WTC11 (cell line): Measurements from ENCODE around the gene ABCB11. TPM values are rescaled to one million over a fixed set of nuclear protein-coding genes. Genes with fewer than 3 reads are reported as not detected.
A peak's percentile ranks its signal among the peaks of the same experiment; 100 is the strongest.

Experiments
- ATAC-seq: fragments of 200-7000 bp; cut with Tn5 transposase; 2 replicates; pipeline ENCODE4 v1.10.0; 2021; ENCODE audit warnings: mild to moderate bottlenecking, moderate library complexity
- CTCF ChIA-PET: fragments of 300-600 bp; sonication (Branson Sonifier 250); formaldehyde crosslinking; loops from one replicate; lab custom pipeline; 2021; ENCODE audit warnings: antibody characterized with exemption; lab: Charles Lee
- POLR2A ChIA-PET: fragments of 350-600 bp; sonication (Branson Sonifier 250); formaldehyde crosslinking; loops from one replicate; lab custom pipeline; 2021; ENCODE audit warnings: antibody characterized with exemption; lab: Charles Lee
- DNase-seq: peaks from one replicate; pipeline ENCODE4 v3.0.0; 2021; ENCODE audit warnings: low spot score
- H3K27ac Mint-ChIP-seq: 2 replicates; pipeline ENCODE4 v1.8.0; 2021; ENCODE audit warnings: mixed read lengths
- H3K27me3 Mint-ChIP-seq: 2 replicates; pipeline ENCODE4 v1.8.0; 2021; ENCODE audit warnings: low read depth, mild to moderate bottlenecking, moderate library complexity, mixed read lengths
- H3K36me3 Mint-ChIP-seq: 2 replicates; pipeline ENCODE4 v1.8.0; 2021; ENCODE audit warnings: mixed read lengths
- H3K4me1 Mint-ChIP-seq: 2 replicates; pipeline ENCODE4 v1.8.0; 2022; ENCODE audit warnings: mixed read lengths
- H3K4me3 Mint-ChIP-seq: 2 replicates; pipeline ENCODE4 v1.8.0; 2021; ENCODE audit warnings: mild to moderate bottlenecking, moderate library complexity, mixed read lengths
- H3K9me3 Mint-ChIP-seq: 2 replicates; pipeline ENCODE4 v1.8.0; 2021; ENCODE audit warnings: mixed read lengths
- CREB1 ChIP-seq: sonication (generic); formaldehyde crosslinking; IDR thresholded peaks from 2 replicates; pipeline ENCODE4 v1.8.0; 2023; ENCODE audit warnings: mild to moderate bottlenecking, missing genetic modification reagents
- ELF4 ChIP-seq: sonication (generic); formaldehyde crosslinking; IDR thresholded peaks from 2 replicates; pipeline ENCODE4 v1.8.1; 2022; ENCODE audit warnings: low read depth, mild to moderate bottlenecking, moderate library complexity, missing genetic modification reagents
- FOXP4 ChIP-seq: sonication (generic); formaldehyde crosslinking; IDR thresholded peaks from 2 replicates; pipeline ENCODE4 v1.8.0; 2022; ENCODE audit warnings: mild to moderate bottlenecking, missing genetic modification reagents
- GTF2I ChIP-seq: fragments of 250-450 bp; sonication (Bioruptor Pico); conservative IDR thresholded peaks from 2 replicates; pipeline ENCODE4 v1.4.0; 2021; ENCODE audit warnings: mild to moderate bottlenecking
- HMGA2 ChIP-seq: fragments of 250-450 bp; sonication (Bioruptor Pico); IDR thresholded peaks from 2 replicates; pipeline ENCODE4 v1.4.0; 2021; ENCODE audit warnings: mild to moderate bottlenecking, moderate library complexity
- IRF2 ChIP-seq: sonication (generic); formaldehyde crosslinking; IDR thresholded peaks from 2 replicates; pipeline ENCODE4 v1.8.0; 2022; ENCODE audit warnings: low read depth, missing genetic modification reagents, borderline replicate concordance
- JUN ChIP-seq: sonication (generic); formaldehyde crosslinking; IDR thresholded peaks from 2 replicates; pipeline ENCODE4 v1.8.0; 2023; ENCODE audit warnings: mild to moderate bottlenecking, missing genetic modification reagents
- NR2C2 ChIP-seq: sonication (generic); formaldehyde crosslinking; IDR thresholded peaks from 2 replicates; pipeline ENCODE4 v1.8.0; 2022; ENCODE audit warnings: mild to moderate bottlenecking, missing genetic modification reagents
- RORB ChIP-seq: fragments of 250-450 bp; sonication (Bioruptor Pico); IDR thresholded peaks from 2 replicates; pipeline ENCODE4 v1.9.0; 2021; ENCODE audit warnings: mild to moderate bottlenecking
- TEAD1 ChIP-seq: sonication (generic); formaldehyde crosslinking; IDR thresholded peaks from 2 replicates; pipeline ENCODE4 v1.8.0; 2022; ENCODE audit warnings: mild to moderate bottlenecking, missing genetic modification reagents
- ZNF263 ChIP-seq: sonication (generic); formaldehyde crosslinking; IDR thresholded peaks from 2 replicates; pipeline ENCODE4 v1.8.1; 2022; ENCODE audit warnings: low read depth, mild to moderate bottlenecking, moderate library complexity, missing genetic modification reagents
- ZNF423 ChIP-seq: fragments of 250-450 bp; sonication (Bioruptor Pico); IDR thresholded peaks from 2 replicates; pipeline ENCODE4 v2.1.2; 2022; ENCODE audit warnings: mild to moderate bottlenecking, moderate library complexity
- total RNA-seq: library from RNA; stranded (reverse); gene quantifications from 3 replicates; pipeline ENCODE4 v1.2.3, GENCODE V29; 2021
- TF ChIP-seq, protein P1 (sequence below): fragments of 200-600 bp; IDR thresholded peaks from 2 replicates; pipeline ENCODE4 v1.8.0; 2022; ENCODE audit warnings: antibody characterized with exemption
- TF ChIP-seq, protein P2 (sequence below): sonication (generic); formaldehyde crosslinking; IDR thresholded peaks from 2 replicates; pipeline ENCODE4 v1.8.0; 2022; ENCODE audit warnings: mild to moderate bottlenecking, missing genetic modification reagents

ABCB11 gene
- total RNA-seq, 1 experiment from 2014 or later, result 0.77 TPM

DNA sequence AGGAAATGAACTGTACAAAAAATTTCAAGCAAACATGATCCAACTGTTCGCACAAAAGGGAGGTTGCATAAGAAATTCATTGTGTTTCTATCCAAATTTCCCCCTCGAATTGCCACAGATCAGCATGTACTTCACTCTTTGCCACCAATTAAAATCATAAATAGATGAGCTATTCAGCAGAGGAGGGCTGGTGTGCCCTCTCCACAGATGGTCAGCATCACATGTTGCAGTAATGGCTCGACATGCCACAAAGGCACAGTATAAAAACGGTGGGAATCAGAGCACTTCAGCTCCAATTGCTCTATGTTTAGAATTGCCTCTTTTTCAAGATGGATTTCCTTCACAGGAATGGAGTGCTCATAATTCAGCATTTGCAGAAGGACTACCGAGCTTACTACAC is 130.1 kb downstream of the ABCB11 start, which contains the start of gene G6PC2:
Gene G6PC2 (plus strand): TSS at position 289 of the 400 bp plus-strand sequence. CDS start 41 bp downstream, at position 330.
- CTCF ChIA-PET, result no interaction called here
- Mint-ChIP-seq H3K9me3 (no peaks in the 10 kb centered on the region), H3K27ac (no peak within 1 kb of the TSS), H3K4me1 (peaks cover 13% of the 10 kb centered on the region)
- TF ChIP-seq, protein P1, sequence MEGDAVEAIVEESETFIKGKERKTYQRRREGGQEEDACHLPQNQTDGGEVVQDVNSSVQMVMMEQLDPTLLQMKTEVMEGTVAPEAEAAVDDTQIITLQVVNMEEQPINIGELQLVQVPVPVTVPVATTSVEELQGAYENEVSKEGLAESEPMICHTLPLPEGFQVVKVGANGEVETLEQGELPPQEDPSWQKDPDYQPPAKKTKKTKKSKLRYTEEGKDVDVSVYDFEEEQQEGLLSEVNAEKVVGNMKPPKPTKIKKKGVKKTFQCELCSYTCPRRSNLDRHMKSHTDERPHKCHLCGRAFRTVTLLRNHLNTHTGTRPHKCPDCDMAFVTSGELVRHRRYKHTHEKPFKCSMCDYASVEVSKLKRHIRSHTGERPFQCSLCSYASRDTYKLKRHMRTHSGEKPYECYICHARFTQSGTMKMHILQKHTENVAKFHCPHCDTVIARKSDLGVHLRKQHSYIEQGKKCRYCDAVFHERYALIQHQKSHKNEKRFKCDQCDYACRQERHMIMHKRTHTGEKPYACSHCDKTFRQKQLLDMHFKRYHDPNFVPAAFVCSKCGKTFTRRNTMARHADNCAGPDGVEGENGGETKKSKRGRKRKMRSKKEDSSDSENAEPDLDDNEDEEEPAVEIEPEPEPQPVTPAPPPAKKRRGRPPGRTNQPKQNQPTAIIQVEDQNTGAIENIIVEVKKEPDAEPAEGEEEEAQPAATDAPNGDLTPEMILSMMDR, result no peak
- TF ChIP-seq JUN (no peak), ZNF263 (CRISPR knock-in tag) (no peak), NR2C2 (CRISPR knock-in tag) (no peak), RORB (no peak), IRF2 (CRISPR knock-in tag) (no peak), ELF4 (no peak)
- TF ChIP-seq, all 79 proteins: peak for 0
- Mint-ChIP-seq H3K36me3 (no peaks in the 10 kb centered on the region), H3K27me3 (no peaks in the 10 kb centered on the region), H3K4me3 (no peak within 1 kb of the TSS)
- POLR2A ChIA-PET, result no interaction called here
- DNase-seq, result no peak
- ATAC-seq, result no peak

DNA sequence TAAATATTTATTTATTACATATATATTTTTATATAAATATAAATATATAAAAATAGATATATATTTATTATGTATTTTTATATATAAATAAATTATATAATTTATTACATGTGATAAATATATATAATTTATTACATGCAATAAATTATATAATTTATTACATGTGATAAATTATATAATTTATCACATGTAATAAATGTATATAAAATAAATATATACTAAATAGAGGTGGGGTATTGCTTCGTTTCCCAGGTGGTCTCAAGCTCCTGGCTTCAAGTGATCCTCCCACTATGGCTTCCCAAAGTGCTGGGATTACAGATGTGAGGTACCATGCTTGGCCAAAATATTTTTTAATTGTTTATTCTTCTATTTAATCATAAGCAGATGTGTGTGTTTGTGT is 133.7 kb downstream of the ABCB11 start:
- CTCF ChIA-PET, result no interaction called here
- 0 out of 2 replicates have a peak, but pooled peaks cover 3% of the 10 kb centered on the region for H3K27me3 Mint-ChIP-seq
- TF ChIP-seq TEAD1 (CRISPR knock-in tag) (no peak), GTF2I (no peak), FOXP4 (CRISPR knock-in tag) (no peak), CREB1 (CRISPR knock-in tag) (no peak), HMGA2 (CRISPR knock-in tag) (peak; percentile 94)
- TF ChIP-seq, all 79 proteins: peak for 1
- no peaks in the 10 kb centered on the region for H3K9me3 Mint-ChIP-seq
- POLR2A ChIA-PET, result interaction anchor here (1.6 kb wide), 1 partner anchor 16 kb away, joined by 3 read pairs; no protein-coding TSS in a partner anchor
- H3K36me3 Mint-ChIP-seq, result no peaks in the 10 kb centered on the region
- no peak overlapping the region for H3K27ac Mint-ChIP-seq
- 0 out of 2 replicates have a peak, but pooled peaks cover 3% of the 10 kb centered on the region for H3K4me1 Mint-ChIP-seq
- DNase-seq (no peak), ATAC-seq (no peak)
- no peak overlapping the region for H3K4me3 Mint-ChIP-seq

- ChIA-PET POLR2A (interaction anchor here (1.6 kb wide), 1 partner anchor 16 kb away, joined by 3 read pairs; no protein-coding TSS in a partner anchor), CTCF (interaction anchor here (0.5 kb wide), 1 partner anchor 96 kb away, joined by 3 read pairs; no protein-coding TSS in a partner anchor)
- no peak for ATAC-seq
These were observed 134.3 kb downstream of the ABCB11 start for GRCh38 chr2:168896783-168897182.

More at GRCh38 chr2:168896783-168897182, 134.3 kb downstream of the ABCB11 start:
- peaks cover 10% of the 10 kb centered on the region; the same call in 1 of the 2 replicates for H3K27me3 Mint-ChIP-seq
- H3K27ac Mint-ChIP-seq, result no peak overlapping the region
- H3K9me3 Mint-ChIP-seq, result no peaks in the 10 kb centered on the region
- TF ChIP-seq GTF2I, result no peak
- TF ChIP-seq, protein P2, sequence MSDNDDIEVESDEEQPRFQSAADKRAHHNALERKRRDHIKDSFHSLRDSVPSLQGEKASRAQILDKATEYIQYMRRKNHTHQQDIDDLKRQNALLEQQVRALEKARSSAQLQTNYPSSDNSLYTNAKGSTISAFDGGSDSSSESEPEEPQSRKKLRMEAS (CRISPR knock-in tag), result no peak
- TF ChIP-seq, protein P1, result no peak
- no peak for TF ChIP-seq ZNF423 (CRISPR knock-in tag)
- TF ChIP-seq, all 79 proteins: peak for 0
- no peak for DNase-seq
- H3K36me3 Mint-ChIP-seq, result no peaks in the 10 kb centered on the region
- H3K4me3 Mint-ChIP-seq, result no peak overlapping the region
- H3K4me1 Mint-ChIP-seq, result 0 out of 2 replicates have a peak, but pooled peaks cover 3% of the 10 kb centered on the region
